Tibial nerve (tissue), 4 donors: Measurements from ENCODE around the gene GPR31.
"Not testable (repeated sequence)": the region's sequence is repeated elsewhere in the genome, so short reads cannot be mapped to it uniquely, and the experiment has no call there.

Source experiments
- CTCF ChIP-seq, 5 experiments: fragments of 200-600 bp in 3 of 5; fragments of 450-650 bp in 2 of 5; sonication (generic) in 3 of 5; IDR thresholded peaks; one replicate each; pipeline ENCODE4 v1.5.1; 2016 to 2019; ENCODE audit warnings: antibody characterized with exemption in 5 of 5, mild to moderate bottlenecking in 3 of 5, moderate library complexity in 2 of 5
- EP300 ChIP-seq, 2 donors: sonication (generic); formaldehyde crosslinking; IDR thresholded peaks; one replicate each; pipeline ENCODE4 v1.6.1; 2017; ENCODE audit warnings: antibody characterized with exemption in 2 of 2, mild to moderate bottlenecking in 1 of 2
- POLR2A ChIP-seq, 2 donors: fragments of 450-650 bp; IDR thresholded peaks; one replicate each; pipeline ENCODE4 v1.6.1; 2017; ENCODE audit warnings: antibody characterized with exemption in 2 of 2, mild to moderate bottlenecking in 2 of 2, moderate library complexity in 2 of 2

- TF ChIP-seq CTCF, POLR2A, EP300 (IDR thresholded peaks at IDR 0.05): not testable (repeated sequence)
Measured at GRCh38 chr6:167204059-167204348, 46.2 kb upstream of the GPR31 start.
